IMR-90 (cell line): ENCODE measurements around the gene TRIM5. TPM values are rescaled to one million over a fixed set of nuclear protein-coding genes. Genes with fewer than 3 reads are reported as not detected.

Source experiments
- ATAC-seq: fragments of 200-7000 bp; cut with Tn5 transposase; 2 replicates; pipeline ENCODE4 v1.9.1; 2020; ENCODE audit warnings: low read depth, mild to moderate bottlenecking, moderate library complexity
- BruUV-seq: library from RNA; stranded (reverse); fragments of 400-500 nt; replicated peaks from 2 replicates; lab custom pipeline; 2021; lab: Mats Ljungman, UMichigan
- CTCF ChIA-PET: fragments of 300-600 bp; formaldehyde crosslinking; extraction: SDS; loops from one replicate; lab custom pipeline; 2021; ENCODE audit warnings: antibody characterized with exemption; lab: Yijun Ruan, JAX
- POLR2A ChIA-PET: fragments of 300-600 bp; sonication (Branson Sonifier 250); formaldehyde crosslinking; loops from one replicate; lab custom pipeline; 2022; ENCODE audit warnings: antibody characterized with exemption; ENCODE audit not compliant: unreplicated experiment; lab: Charles Lee
- DNase-seq: peaks from one replicate; pipeline ENCODE4 v3.0.0; 2013
- H2AFZ ChIP-seq: replicated peaks from 2 replicates; pipeline ENCODE3; 2013; ENCODE audit warnings: low read length, mild to moderate bottlenecking; ENCODE audit not compliant: poor library complexity
- H2AK5ac ChIP-seq: 2 replicates; pipeline ENCODE4 v1.6.1; 2013; ENCODE audit warnings: low read depth, low read length, inconsistent platforms
- H2AK9ac ChIP-seq: replicated peaks from 2 replicates; pipeline ENCODE3; 2013; ENCODE audit warnings: mild to moderate bottlenecking, low read depth, low read length, moderate library complexity; ENCODE audit not compliant: poor library complexity
- H2BK120ac ChIP-seq: 2 replicates; pipeline ENCODE4 v1.6.1; 2013; ENCODE audit warnings: low read depth, low read length, inconsistent platforms
- H2BK15ac ChIP-seq: 3 replicates; pipeline ENCODE4 v1.6.1; 2013; ENCODE audit warnings: low read depth, low read length, inconsistent platforms
- H2BK20ac ChIP-seq: 2 replicates; pipeline ENCODE4 v1.6.1; 2013; ENCODE audit warnings: low read depth, mild to moderate bottlenecking, inconsistent platforms, low read length, moderate library complexity
- H2BK5ac ChIP-seq: 2 replicates; pipeline ENCODE4 v1.6.1; 2013; ENCODE audit warnings: mild to moderate bottlenecking, low read depth, low read length, inconsistent platforms; ENCODE audit not compliant: poor library complexity, severe bottlenecking
- H3K14ac ChIP-seq: replicated peaks from 2 replicates; pipeline ENCODE4 v1.6.1; 2013; ENCODE audit warnings: low read depth, low read length, inconsistent platforms
- H3K18ac ChIP-seq: 2 replicates; pipeline ENCODE4 v1.6.1; 2013; ENCODE audit warnings: low read depth, low read length, control low read depth
- H3K23ac ChIP-seq: 2 replicates; pipeline ENCODE4 v1.6.1; 2013; ENCODE audit warnings: low read depth, low read length, inconsistent platforms
- H3K27ac ChIP-seq: 2 replicates; pipeline ENCODE4 v1.5.1; 2013; ENCODE audit warnings: mild to moderate bottlenecking, control low read depth, low read length; ENCODE audit not compliant: insufficient read depth
- H3K27me3 ChIP-seq: 2 replicates; pipeline ENCODE4 v1.6.1; 2013; ENCODE audit warnings: low read length; ENCODE audit not compliant: control insufficient read depth, insufficient read depth
- H3K36me3 ChIP-seq: 2 replicates; pipeline ENCODE4 v1.6.1; 2013; ENCODE audit warnings: low read length, mixed read lengths; ENCODE audit not compliant: control insufficient read depth, insufficient read depth
- H3K4ac ChIP-seq: 2 replicates; pipeline ENCODE4 v1.6.1; 2013; ENCODE audit warnings: low read depth, low read length, inconsistent platforms
- H3K4me1 ChIP-seq: 2 replicates; pipeline ENCODE4 v1.6.1; 2013; ENCODE audit warnings: low read length, mixed read lengths; ENCODE audit not compliant: control insufficient read depth, insufficient read depth
- H3K4me2 ChIP-seq: 2 replicates; pipeline ENCODE4 v1.6.1; 2013; ENCODE audit warnings: low read depth, mild to moderate bottlenecking, control low read depth, low read length, moderate library complexity
- H3K4me3 ChIP-seq: 2 replicates; pipeline ENCODE4 v1.5.1; 2013; ENCODE audit warnings: low read depth, mild to moderate bottlenecking, control low read depth, low read length, moderate library complexity; ENCODE audit not compliant: insufficient read depth
- H3K56ac ChIP-seq: 2 replicates; pipeline ENCODE4 v1.6.1; 2013; ENCODE audit warnings: low read length, inconsistent platforms; ENCODE audit not compliant: insufficient read depth; ENCODE audit errors: extremely low read depth
- H3K79me1 ChIP-seq, 2 experiments: 2 replicates each; pipeline ENCODE4 v1.6.1; 2013; ENCODE audit warnings: low read length in 2 of 2, inconsistent platforms in 1 of 2, low read depth in 1 of 2
- H3K9ac ChIP-seq: 2 replicates; pipeline ENCODE4 v1.6.1; 2013; ENCODE audit warnings: low read depth, low read length, control low read depth
- H3K9me1 ChIP-seq: 2 replicates; pipeline ENCODE4 v1.6.1; 2013; ENCODE audit warnings: low read length, inconsistent platforms; ENCODE audit not compliant: insufficient read depth
- H3K9me3 ChIP-seq: 2 replicates; pipeline ENCODE4 v1.6.1; 2013; ENCODE audit warnings: low read length; ENCODE audit not compliant: control insufficient read depth, insufficient read depth
- H4K20me1 ChIP-seq: 2 replicates; pipeline ENCODE4 v1.6.1; 2013; ENCODE audit warnings: low read length, inconsistent platforms; ENCODE audit not compliant: insufficient read depth
- H4K5ac ChIP-seq: 2 replicates; pipeline ENCODE4 v1.6.1; 2013; ENCODE audit warnings: mild to moderate bottlenecking, low read depth, low read length, control low read depth
- H4K8ac ChIP-seq, 2 experiments: 2 replicates each; pipeline ENCODE4 v1.6.1; 2013; ENCODE audit warnings: low read depth in 2 of 2, low read length in 2 of 2, control low read depth in 1 of 2, inconsistent platforms in 1 of 2
- H4K91ac ChIP-seq: 2 replicates; pipeline ENCODE4 v1.6.1; 2013; ENCODE audit warnings: low read depth, low read length, inconsistent platforms; ENCODE audit not compliant: insufficient read depth
- BHLHE40 ChIP-seq: fragments of 150-350 bp; IDR thresholded peaks from 2 replicates; pipeline ENCODE4 v1.6.1; 2016; ENCODE audit warnings: mild to moderate bottlenecking, low read depth, low read length
- CEBPB ChIP-seq: IDR thresholded peaks from 2 replicates; pipeline ENCODE4 v1.6.1; 2012; ENCODE audit warnings: low read depth, low read length, improper control_type of control experiment
- CHD1 ChIP-seq: IDR thresholded peaks from 2 replicates; pipeline ENCODE4 v1.6.1; 2012; ENCODE audit warnings: low read depth, low read length, improper control_type of control experiment
- CTCF ChIP-seq: conservative IDR thresholded peaks from 2 replicates; pipeline ENCODE4 v1.5.1; 2012; ENCODE audit warnings: mild to moderate bottlenecking, low read depth, low read length, improper control_type of control experiment
- ELK1 ChIP-seq: fragments of 150-350 bp; IDR thresholded peaks from 2 replicates; pipeline ENCODE4 v1.6.1; 2016; ENCODE audit warnings: low read depth, mild to moderate bottlenecking, low read length, moderate library complexity, borderline replicate concordance
- FOS ChIP-seq: fragments of 150-350 bp; IDR thresholded peaks from 2 replicates; pipeline ENCODE4 v1.6.1; 2016; ENCODE audit warnings: low read depth, low read length
- MAFK ChIP-seq: IDR thresholded peaks from 2 replicates; pipeline ENCODE4 v1.6.1; 2012; ENCODE audit warnings: low read depth, low read length, improper control_type of control experiment
- MAZ ChIP-seq: IDR thresholded peaks from 2 replicates; pipeline ENCODE4 v1.6.1; 2012; ENCODE audit warnings: low read depth, mild to moderate bottlenecking, low read length, improper control_type of control experiment, moderate library complexity, borderline replicate concordance
- MXI1 ChIP-seq: IDR thresholded peaks from 2 replicates; pipeline ENCODE4 v1.6.1; 2012; ENCODE audit warnings: low read depth, mild to moderate bottlenecking, low read length, moderate library complexity, borderline replicate concordance
- NFE2L2 ChIP-seq: fragments of 150-350 bp; IDR thresholded peaks from 2 replicates; pipeline ENCODE4 v1.6.1; 2016; ENCODE audit warnings: low read depth, mild to moderate bottlenecking, low read length
- POLR2A ChIP-seq: IDR thresholded peaks from 2 replicates; pipeline ENCODE4 v1.6.1; 2012; ENCODE audit warnings: mild to moderate bottlenecking, low read depth, low read length
- RAD21 ChIP-seq: IDR thresholded peaks from 2 replicates; pipeline ENCODE4 v1.6.1; 2012; ENCODE audit warnings: low read length, improper control_type of control experiment
- RCOR1 ChIP-seq: IDR thresholded peaks from 2 replicates; pipeline ENCODE4 v1.6.1; 2012; ENCODE audit warnings: mild to moderate bottlenecking, low read length, improper control_type of control experiment; ENCODE audit not compliant: insufficient replicate concordance
- RFX5 ChIP-seq: IDR thresholded peaks from 2 replicates; pipeline ENCODE4 v1.8.0; 2012; ENCODE audit warnings: low read depth, mild to moderate bottlenecking, low read length, moderate library complexity
- SMC3 ChIP-seq: fragments of 150-350 bp; IDR thresholded peaks from 2 replicates; pipeline ENCODE4 v1.6.1; 2016; ENCODE audit warnings: low read depth, mild to moderate bottlenecking, antibody characterized with exemption, low read length, moderate library complexity
- USF2 ChIP-seq: fragments of 150-350 bp; IDR thresholded peaks from 2 replicates; pipeline ENCODE4 v1.6.1; 2017; ENCODE audit warnings: mild to moderate bottlenecking, antibody characterized with exemption, low read length, low read depth
- WGBS, 2 experiments: methylation state at CpG; one replicate each; pipeline versions ENCODE4 v1.1.5 to v1.1.7; 2013; ENCODE audit warnings: missing lambda C conversion rate in 2 of 2; ENCODE audit not compliant: insufficient read length in 1 of 2; ENCODE audit errors: extremely low coverage in 2 of 2; 5-methylcytosine and 5-hydroxymethylcytosine counted together
- dilution Hi-C: fragments of 300-500 bp; cut with HindIII; formaldehyde crosslinking; loops from one replicate; pipeline ENCODE4 v1.14.3; 2018; ENCODE audit warnings: low sequenced_read_pairs; ENCODE audit not compliant: unreplicated experiment
- in situ Hi-C: fragments of 300-500 bp; cut with MboI; formaldehyde crosslinking; loops from 3 replicates; pipeline ENCODE4 v1.14.3; 2019; ENCODE audit warnings: low sequenced_read_pairs, inconsistent platforms, mixed read lengths
- intact Hi-C: fragments of 100-400 bp; cut with micrococcal nuclease; formaldehyde crosslinking; loops from 2 replicates; pipeline ENCODE4 v1.10.0; 2022
- polyA plus RNA-seq, 3 experiments: library from polyadenylated mRNA; depleted of rRNA; stranded (reverse); fragments of >200 nt; gene quantifications; 2 replicates each; pipeline ENCODE4 v1.2.3, GENCODE V29; 2012; ENCODE audit warnings: low replicate concordance in 1 of 3
- total RNA-seq: library from RNA; depleted of rRNA; stranded (reverse); fragments of >200 nt; gene quantifications from 2 replicates; pipeline ENCODE4 v1.2.3, GENCODE V29; 2012

The TRIM5 gene
- total and polyA plus RNA-seq, 2 of the 4 experiments (the other 2 are of a cell fraction): 32.6 to 49.1 TPM

GRCh38 chr11:5688482-5688881 lies 3.6 kb upstream of the TRIM5 start:
- peaks cover 2% of the 10 kb centered on the region; the same call in 1 of the 2 replicates for H3K36me3 ChIP-seq
- H2BK5ac ChIP-seq: peak overlapping the region; percentile 92
- H3K56ac ChIP-seq: no peak overlapping the region
- no peaks in the 10 kb centered on the region; the same call in 1 of the 2 replicates for H3K9me1 ChIP-seq
- in situ Hi-C loops: loop anchor here (5.0 to 25.0 kb wide), 2 partner anchors 66 to 674 kb away; no protein-coding TSS in a partner anchor
- WGBS, 2 experiments: no CpG with 5 or more reads among the region's 1 CpG
- no peak overlapping the region; the same call in 1 of the 2 replicates for H2BK20ac ChIP-seq
- peaks cover 14 to 29% of the 10 kb centered on the region in 2 experiments for H3K79me1 ChIP-seq
- no peak overlapping the region for H3K27ac ChIP-seq
- peak overlapping the region in 1 of 2 experiments; percentile 24; a peak in 1 of 4 replicates for H4K8ac ChIP-seq
- no peaks in the 10 kb centered on the region for H4K20me1 ChIP-seq
- no peaks in the 10 kb centered on the region for H3K9me3 ChIP-seq
- no peak overlapping the region for H3K23ac ChIP-seq
- no peak overlapping the region for H4K91ac ChIP-seq
- no peaks in the 10 kb centered on the region for H3K27me3 ChIP-seq
- dilution Hi-C loops: no loop called here
- no peak overlapping the region for H3K4me3 ChIP-seq
- no peak overlapping the region for H2BK120ac ChIP-seq
- no peak overlapping the region for H3K4me2 ChIP-seq
- peak overlapping the region; percentile 65 for H2AK5ac ChIP-seq
- H4K5ac ChIP-seq: no peak overlapping the region
- intact Hi-C loops: loop anchor here (10.0 kb wide), 1 partner anchor 324 kb away; no protein-coding TSS in a partner anchor
- POLR2A ChIA-PET: no interaction called here
- H2AFZ ChIP-seq: no peak overlapping the region
- TF ChIP-seq FOS: no peak
- no peak for TF ChIP-seq RCOR1
- TF ChIP-seq SMC3: no peak
- TF ChIP-seq USF2: no peak
- TF ChIP-seq MAFK: no peak
- no peak for TF ChIP-seq BHLHE40
- no peak for TF ChIP-seq CEBPB
- no peak for TF ChIP-seq RAD21
- no peak for TF ChIP-seq POLR2A
- TF ChIP-seq MAZ: no peak
- no peak for TF ChIP-seq MXI1
- no peak for TF ChIP-seq CTCF
- no peak for TF ChIP-seq RFX5
- TF ChIP-seq ELK1: no peak
- no peak for TF ChIP-seq CHD1
- no peak for TF ChIP-seq NFE2L2
- ATAC-seq: no peak
- peak overlapping the region; percentile 39; the same call in 1 of the 2 replicates for H3K18ac ChIP-seq
- BruUV-seq: no TSS peak
- no peak overlapping the region for H2AK9ac ChIP-seq
- H3K9ac ChIP-seq: no peak overlapping the region
- no peak overlapping the region for H2BK15ac ChIP-seq
- CTCF ChIA-PET: interaction anchor here (1.6 kb wide), 1 partner anchor 89 kb away, joined by 5 read pairs; no protein-coding TSS in a partner anchor
- H3K4ac ChIP-seq: no peak overlapping the region
- H3K14ac ChIP-seq: no peak overlapping the region
- no peak for DNase-seq
- peaks cover 5% of the 10 kb centered on the region for H3K4me1 ChIP-seq
